ENCODE data around the gene KMT2C.

Gene KMT2C

DNA sequence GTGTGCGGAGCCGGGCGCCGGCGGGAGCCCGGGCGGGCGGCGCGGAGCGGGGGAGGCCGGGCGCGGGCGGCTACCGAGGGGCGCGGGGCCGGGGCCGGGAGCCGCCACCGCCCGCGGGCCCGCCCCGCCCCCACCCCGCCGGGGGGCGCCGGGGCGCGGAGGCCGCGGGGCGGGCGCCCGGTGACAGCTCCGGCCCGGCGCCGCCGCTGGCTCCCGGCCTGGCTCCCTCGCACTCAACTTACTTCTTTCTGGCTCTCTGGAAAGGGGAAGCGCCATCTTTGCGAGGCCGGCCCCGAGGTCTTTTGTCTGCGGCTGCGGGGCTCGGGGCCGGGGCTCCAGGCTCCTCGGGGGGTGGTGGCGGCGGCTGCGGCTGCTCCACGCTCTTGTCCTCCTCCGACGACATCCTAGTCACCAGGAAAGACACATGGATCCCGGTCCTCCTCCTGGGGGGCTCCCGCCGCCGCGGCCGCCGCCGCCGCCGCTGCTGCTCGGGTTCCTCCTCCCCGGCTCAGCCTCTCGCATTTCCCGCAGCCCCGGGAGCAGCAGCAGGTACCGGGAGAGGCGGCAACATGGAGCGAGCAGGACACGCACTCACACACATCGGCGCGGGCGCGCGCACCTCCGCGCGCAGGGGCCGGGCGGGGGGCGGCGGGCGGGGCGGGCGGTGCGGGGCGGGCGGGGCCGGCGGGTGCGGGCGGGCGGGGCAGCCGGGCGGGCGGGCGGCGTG is at the start of gene KMT2C:
TSS of gene KMT2C (minus strand) at position 620 of the 727 bp plus-strand sequence. CDS start at position 403, 217 bp downstream.
- peak within 1 kb of the TSS; percentile 89; the same call in 1 of the 2 replicates for H3K4me2 ChIP-seq (ENCODE audit: low read depth, low read length)
- peak within 1 kb of the TSS; percentile 72 for H2AFZ ChIP-seq (ENCODE audit: low read length)
- H3K9me2 ChIP-seq (replicated peaks; ENCODE audit: insufficient read depth, low read length), result no peaks in the 10 kb centered on the region
- H3K36me3 ChIP-seq (replicated peaks; ENCODE audit: insufficient read depth, low read length), result no peaks in the 10 kb centered on the region
- peak within 1 kb of the TSS; percentile 97 for H3K9ac ChIP-seq (ENCODE audit: low read length)
- no peaks in the 10 kb centered on the region for H3K9me3 ChIP-seq (replicated peaks; ENCODE audit: insufficient read depth, low read length)
- H3K4me3 ChIP-seq (ENCODE audit: low read length), result peak within 1 kb of the TSS; percentile 92
- H4K20me1 ChIP-seq (ENCODE audit: insufficient read depth, low read length), result peaks cover 13% of the 10 kb centered on the region
- peak within 1 kb of the TSS; percentile 91 for H3K27ac ChIP-seq (ENCODE audit: low read length)
- peaks cover 50% of the 10 kb centered on the region for H3K79me2 ChIP-seq (ENCODE audit: low read length)
- DNase-seq, result peak; percentile 75
- H3K27me3 ChIP-seq (replicated peaks; ENCODE audit: insufficient read depth, low read length), result no peaks in the 10 kb centered on the region
- peaks cover 16% of the 10 kb centered on the region for H3K4me1 ChIP-seq (ENCODE audit: low read length)
- H3F3A ChIP-seq (ENCODE audit: insufficient read depth, low read length), result peaks cover 24% of the 10 kb centered on the region
- TF ChIP-seq EZH2 (optimal IDR thresholded peaks at IDR 0.05; ENCODE audit: low read depth, low read length) (no peak), EZH2phosphoT487 (IDR thresholded peaks at IDR 0.05; ENCODE audit: low read length) (no peak)
- TF ChIP-seq, protein P1, sequence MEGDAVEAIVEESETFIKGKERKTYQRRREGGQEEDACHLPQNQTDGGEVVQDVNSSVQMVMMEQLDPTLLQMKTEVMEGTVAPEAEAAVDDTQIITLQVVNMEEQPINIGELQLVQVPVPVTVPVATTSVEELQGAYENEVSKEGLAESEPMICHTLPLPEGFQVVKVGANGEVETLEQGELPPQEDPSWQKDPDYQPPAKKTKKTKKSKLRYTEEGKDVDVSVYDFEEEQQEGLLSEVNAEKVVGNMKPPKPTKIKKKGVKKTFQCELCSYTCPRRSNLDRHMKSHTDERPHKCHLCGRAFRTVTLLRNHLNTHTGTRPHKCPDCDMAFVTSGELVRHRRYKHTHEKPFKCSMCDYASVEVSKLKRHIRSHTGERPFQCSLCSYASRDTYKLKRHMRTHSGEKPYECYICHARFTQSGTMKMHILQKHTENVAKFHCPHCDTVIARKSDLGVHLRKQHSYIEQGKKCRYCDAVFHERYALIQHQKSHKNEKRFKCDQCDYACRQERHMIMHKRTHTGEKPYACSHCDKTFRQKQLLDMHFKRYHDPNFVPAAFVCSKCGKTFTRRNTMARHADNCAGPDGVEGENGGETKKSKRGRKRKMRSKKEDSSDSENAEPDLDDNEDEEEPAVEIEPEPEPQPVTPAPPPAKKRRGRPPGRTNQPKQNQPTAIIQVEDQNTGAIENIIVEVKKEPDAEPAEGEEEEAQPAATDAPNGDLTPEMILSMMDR (IDR thresholded peaks at IDR 0.05; ENCODE audit: low read length), result no peak

DNA sequence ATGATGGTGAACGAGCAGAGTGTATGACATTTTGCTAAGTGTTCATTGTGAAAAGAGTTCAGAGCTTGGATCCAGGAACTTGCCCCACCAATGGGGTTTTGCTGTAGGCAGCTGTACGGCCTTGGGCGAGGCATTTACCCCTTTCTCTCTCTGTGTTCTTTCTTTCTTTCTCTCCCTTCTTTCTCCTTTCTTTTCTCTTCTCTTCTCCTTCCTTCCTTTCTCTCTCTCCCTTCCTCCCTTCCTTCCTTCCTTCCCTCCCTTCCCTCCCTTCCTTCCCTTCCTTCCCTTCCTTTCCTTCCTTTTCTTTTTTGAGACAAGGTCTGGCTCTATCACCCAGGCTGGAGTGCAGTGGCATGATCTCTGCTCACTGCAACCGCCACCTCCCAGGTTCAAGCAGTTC is 45.3 kb upstream of the KMT2C start:
- no peak for TF ChIP-seq EZH2phosphoT487 (IDR thresholded peaks at IDR 0.05; ENCODE audit: low read length)
- no peaks in the 10 kb centered on the region for H4K20me1 ChIP-seq (ENCODE audit: insufficient read depth, low read length)
- no peak overlapping the region for H3K9ac ChIP-seq (ENCODE audit: low read length)
- DNase-seq, result no peak
- H3K36me3 ChIP-seq (replicated peaks; ENCODE audit: insufficient read depth, low read length), result no peaks in the 10 kb centered on the region
- no peaks in the 10 kb centered on the region for H3K9me3 ChIP-seq (replicated peaks; ENCODE audit: insufficient read depth, low read length)
- no peaks in the 10 kb centered on the region for H3F3A ChIP-seq (ENCODE audit: insufficient read depth, low read length)
- no peaks in the 10 kb centered on the region for H3K27me3 ChIP-seq (replicated peaks; ENCODE audit: insufficient read depth, low read length)
- no peak overlapping the region for H2AFZ ChIP-seq (ENCODE audit: low read length)
- H3K4me1 ChIP-seq (ENCODE audit: low read length), result no peaks in the 10 kb centered on the region
- H3K27ac ChIP-seq (ENCODE audit: low read length), result no peak overlapping the region
- H3K9me2 ChIP-seq (replicated peaks; ENCODE audit: insufficient read depth, low read length), result no peaks in the 10 kb centered on the region
- H3K4me2 ChIP-seq (ENCODE audit: low read depth, low read length), result no peak overlapping the region
- no peaks in the 10 kb centered on the region for H3K79me2 ChIP-seq (ENCODE audit: low read length)
- H3K4me3 ChIP-seq (ENCODE audit: low read length), result no peak overlapping the region

DNA sequence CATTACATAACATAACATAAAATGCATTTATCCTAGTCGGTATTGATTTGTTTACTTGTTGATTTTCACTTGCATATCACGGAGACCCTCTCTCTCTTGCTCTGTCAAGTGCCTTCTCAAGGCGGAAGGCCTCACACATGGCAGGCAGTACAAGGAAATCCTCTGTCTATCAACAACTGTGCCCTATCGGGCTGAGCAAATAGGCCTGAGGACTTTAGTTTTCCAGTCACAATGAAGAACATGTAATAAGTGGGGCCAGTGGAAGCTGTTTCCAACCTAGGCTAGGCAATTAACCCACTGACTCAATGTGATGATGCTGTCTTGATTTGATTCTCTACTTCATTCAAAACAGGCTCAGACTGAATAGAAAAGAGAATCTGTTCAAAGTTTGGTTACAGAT is 44.9 kb upstream of the KMT2C start:
- TF ChIP-seq, protein P1 (IDR thresholded peaks at IDR 0.05; ENCODE audit: low read length), result no peak
- TF ChIP-seq EZH2phosphoT487 (IDR thresholded peaks at IDR 0.05; ENCODE audit: low read length) (no peak), EZH2 (optimal IDR thresholded peaks at IDR 0.05; ENCODE audit: low read depth, low read length) (no peak)
- H3K36me3 ChIP-seq (replicated peaks; ENCODE audit: insufficient read depth, low read length), result no peaks in the 10 kb centered on the region
- H3K27ac ChIP-seq (ENCODE audit: low read length), result no peak overlapping the region
- H3K79me2 ChIP-seq (ENCODE audit: low read length), result no peaks in the 10 kb centered on the region
- H3K27me3 ChIP-seq (replicated peaks; ENCODE audit: insufficient read depth, low read length), result no peaks in the 10 kb centered on the region
- no peak overlapping the region for H3K4me3 ChIP-seq (ENCODE audit: low read length)
- no peaks in the 10 kb centered on the region for H3K4me1 ChIP-seq (ENCODE audit: low read length)
- H3K9me3 ChIP-seq (replicated peaks; ENCODE audit: insufficient read depth, low read length), result no peaks in the 10 kb centered on the region
- no peaks in the 10 kb centered on the region for H3F3A ChIP-seq (ENCODE audit: insufficient read depth, low read length)
- H3K9me2 ChIP-seq (replicated peaks; ENCODE audit: insufficient read depth, low read length), result no peaks in the 10 kb centered on the region
- no peak overlapping the region for H3K4me2 ChIP-seq (ENCODE audit: low read depth, low read length)
- no peaks in the 10 kb centered on the region for H4K20me1 ChIP-seq (ENCODE audit: insufficient read depth, low read length)
- H2AFZ ChIP-seq (ENCODE audit: low read length), result no peak overlapping the region
- no peak overlapping the region for H3K9ac ChIP-seq (ENCODE audit: low read length)
- DNase-seq, result no peak

DNA sequence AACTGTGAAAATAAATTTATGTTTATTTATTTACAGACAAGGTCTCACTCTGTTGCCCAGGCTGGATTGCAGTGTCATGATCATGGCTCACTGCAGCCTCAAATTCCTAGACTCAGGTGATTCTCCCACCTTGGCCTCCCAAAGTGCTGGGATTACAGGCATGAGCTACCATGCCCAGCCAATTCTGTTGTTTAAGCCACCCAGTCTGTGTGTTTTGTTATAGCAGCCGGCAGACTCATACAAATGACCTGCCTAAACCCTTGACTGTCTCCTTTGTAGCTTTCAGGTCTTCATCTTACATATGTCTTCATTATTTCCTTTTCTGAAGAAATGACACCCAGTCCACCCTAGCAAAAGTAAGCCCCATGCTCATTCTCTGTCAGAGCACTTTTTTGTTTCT is 43.8 kb upstream of the KMT2C start:
- Histone ChIP-seq H3K4me2 (ENCODE audit: low read depth, low read length) (no peak overlapping the region), H3K27me3 (replicated peaks; ENCODE audit: insufficient read depth, low read length) (no peaks in the 10 kb centered on the region), H3K27ac (ENCODE audit: low read length) (no peak overlapping the region), H4K20me1 (ENCODE audit: insufficient read depth, low read length) (no peaks in the 10 kb centered on the region), H3K9me3 (replicated peaks; ENCODE audit: insufficient read depth, low read length) (no peaks in the 10 kb centered on the region), H3K4me1 (ENCODE audit: low read length) (no peaks in the 10 kb centered on the region), H3F3A (ENCODE audit: insufficient read depth, low read length) (no peaks in the 10 kb centered on the region), H3K9ac (ENCODE audit: low read length) (no peak overlapping the region), H3K4me3 (ENCODE audit: low read length) (no peak overlapping the region), H2AFZ (ENCODE audit: low read length) (no peak overlapping the region), H3K36me3 (replicated peaks; ENCODE audit: insufficient read depth, low read length) (no peaks in the 10 kb centered on the region), H3K9me2 (replicated peaks; ENCODE audit: insufficient read depth, low read length) (no peaks in the 10 kb centered on the region), H3K79me2 (ENCODE audit: low read length) (no peaks in the 10 kb centered on the region)
- no peak for DNase-seq
- no peak for TF ChIP-seq EZH2phosphoT487 (IDR thresholded peaks at IDR 0.05; ENCODE audit: low read length)
- no peak for TF ChIP-seq EZH2 (optimal IDR thresholded peaks at IDR 0.05; ENCODE audit: low read depth, low read length)
- TF ChIP-seq, protein P1 (IDR thresholded peaks at IDR 0.05; ENCODE audit: low read length), result no peak
